Epithelial cell of esophagus (primary cell): ENCODE measurements around the gene CRBN.
A peak's percentile ranks its signal among the peaks of the same experiment; 100 is the strongest.

Source experiments
- DNase-seq: peaks from one replicate; pipeline ENCODE4 v3.0.0; 2010; ENCODE audit warnings: low read depth
- H3K4me3 ChIP-seq: 2 replicates; pipeline ENCODE4 v1.5.1; 2011; ENCODE audit warnings: mild to moderate bottlenecking, low read length, control low read depth
- TF ChIP-seq, protein P1 (sequence below): IDR thresholded peaks from 2 replicates; pipeline ENCODE4 v1.5.1; 2011; ENCODE audit warnings: low read depth, mild to moderate bottlenecking, low read length, control low read depth, inconsistent platforms; ENCODE audit not compliant: insufficient read depth; ENCODE audit errors: missing control alignments

Gene CRBN

DNA sequence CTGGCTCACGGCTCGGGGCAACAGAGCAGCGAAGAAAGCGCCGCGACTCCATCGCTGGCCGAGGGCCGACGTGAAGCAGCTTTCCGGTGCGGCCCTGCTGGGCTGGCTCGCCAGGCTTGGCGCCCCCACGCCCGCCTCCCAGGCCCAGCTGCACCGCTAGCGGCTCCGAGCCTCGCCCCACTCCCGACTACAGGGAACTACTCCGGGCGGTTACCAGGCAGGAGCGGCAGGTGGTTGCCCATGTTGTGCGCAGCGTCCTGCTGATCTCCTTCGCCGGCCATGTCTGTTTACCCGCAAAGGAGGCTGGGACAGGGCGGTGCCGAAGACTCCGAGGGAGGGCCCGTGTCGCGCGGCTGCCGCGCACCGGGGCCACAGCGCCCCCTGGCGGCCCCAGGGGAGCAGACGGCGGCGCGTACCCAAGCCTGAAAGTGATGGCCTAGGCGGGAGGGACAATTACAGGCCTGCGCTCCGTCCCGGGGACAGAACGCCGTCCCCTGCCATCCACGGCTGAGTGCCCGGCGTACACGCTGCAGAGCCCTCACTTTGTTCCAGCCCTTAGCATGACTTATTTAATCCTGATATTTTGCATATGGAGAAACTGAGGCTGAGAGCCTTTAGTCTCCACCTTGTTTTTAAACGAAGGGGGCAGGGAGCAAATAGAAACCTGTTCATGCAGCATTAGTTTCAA lies at the start of gene CRBN:
Gene CRBN, minus strand, starts transcription at position 285 of the 688 bp plus-strand sequence. Its CDS starts 4 bp downstream, at position 281.
- TF ChIP-seq, protein P1, sequence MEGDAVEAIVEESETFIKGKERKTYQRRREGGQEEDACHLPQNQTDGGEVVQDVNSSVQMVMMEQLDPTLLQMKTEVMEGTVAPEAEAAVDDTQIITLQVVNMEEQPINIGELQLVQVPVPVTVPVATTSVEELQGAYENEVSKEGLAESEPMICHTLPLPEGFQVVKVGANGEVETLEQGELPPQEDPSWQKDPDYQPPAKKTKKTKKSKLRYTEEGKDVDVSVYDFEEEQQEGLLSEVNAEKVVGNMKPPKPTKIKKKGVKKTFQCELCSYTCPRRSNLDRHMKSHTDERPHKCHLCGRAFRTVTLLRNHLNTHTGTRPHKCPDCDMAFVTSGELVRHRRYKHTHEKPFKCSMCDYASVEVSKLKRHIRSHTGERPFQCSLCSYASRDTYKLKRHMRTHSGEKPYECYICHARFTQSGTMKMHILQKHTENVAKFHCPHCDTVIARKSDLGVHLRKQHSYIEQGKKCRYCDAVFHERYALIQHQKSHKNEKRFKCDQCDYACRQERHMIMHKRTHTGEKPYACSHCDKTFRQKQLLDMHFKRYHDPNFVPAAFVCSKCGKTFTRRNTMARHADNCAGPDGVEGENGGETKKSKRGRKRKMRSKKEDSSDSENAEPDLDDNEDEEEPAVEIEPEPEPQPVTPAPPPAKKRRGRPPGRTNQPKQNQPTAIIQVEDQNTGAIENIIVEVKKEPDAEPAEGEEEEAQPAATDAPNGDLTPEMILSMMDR, result peak; percentile 67
- DNase-seq, result peak; percentile 87
- peak within 1 kb of the TSS; percentile 95 for H3K4me3 ChIP-seq

DNA sequence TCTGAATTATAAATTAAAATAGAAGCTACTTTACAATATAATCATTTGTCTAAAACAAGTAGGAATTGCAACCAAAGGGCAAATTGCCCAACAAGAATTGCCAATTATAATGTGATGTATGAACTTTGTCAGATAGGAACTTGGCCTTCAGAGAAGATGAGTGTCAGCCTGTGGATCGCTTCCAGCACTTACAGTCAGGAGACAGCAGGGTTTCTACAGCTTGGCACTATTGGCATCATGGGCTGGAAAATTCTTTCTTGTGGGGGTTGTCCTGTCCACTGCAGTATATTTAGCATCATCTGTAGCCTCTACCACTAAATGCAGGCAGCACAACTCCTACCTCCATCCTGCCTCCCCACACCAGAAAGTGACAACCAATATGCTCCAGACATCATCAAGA lies 48.1 kb upstream of the CRBN start:
- H3K4me3 ChIP-seq, result no peak overlapping the region
- TF ChIP-seq, protein P1, result no peak
- no peak for DNase-seq

DNA sequence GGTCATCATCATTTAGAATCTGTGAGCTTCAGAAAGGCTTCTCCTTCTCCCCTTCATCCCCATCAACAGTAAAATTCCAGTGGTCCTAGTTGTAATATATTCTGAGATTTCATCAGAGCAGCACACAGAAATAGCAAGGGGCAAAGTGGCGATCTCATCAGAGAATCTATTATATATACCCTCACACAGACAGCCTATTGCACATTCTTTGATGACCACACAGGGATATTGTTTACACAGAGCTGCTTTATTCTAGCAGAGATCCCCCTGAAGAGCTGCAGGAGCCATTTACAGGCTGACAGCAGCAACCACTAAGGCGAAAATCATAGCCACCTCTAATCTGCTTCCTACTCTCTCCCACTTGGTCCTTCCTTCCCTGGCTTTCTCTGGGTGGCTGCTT lies 42.0 kb upstream of the CRBN start:
- DNase-seq, result no peak
- H3K4me3 ChIP-seq, result no peak overlapping the region
- TF ChIP-seq, protein P1, result no peak

DNA sequence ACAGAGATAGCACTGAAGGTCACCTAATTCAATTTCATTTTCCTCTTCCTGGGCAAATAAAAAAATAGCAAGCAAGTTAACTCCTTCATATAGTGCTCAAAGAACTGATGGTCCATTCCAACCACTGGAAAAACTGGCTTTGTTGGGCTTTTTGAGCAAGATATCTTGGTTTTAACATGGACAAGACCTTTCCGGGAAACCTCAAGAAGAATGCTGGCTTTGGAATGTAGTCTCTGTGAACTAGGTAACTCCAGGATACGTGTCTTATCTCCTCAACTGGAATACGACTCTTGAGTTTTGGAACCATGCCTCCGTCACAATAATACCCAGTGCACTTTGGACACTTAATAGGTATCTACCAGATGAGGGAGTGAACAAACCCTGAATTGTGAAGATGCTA lies 36.9 kb upstream of the CRBN start:
- DNase-seq, result no peak
- no peak overlapping the region for H3K4me3 ChIP-seq
- TF ChIP-seq, protein P1, result no peak

DNA sequence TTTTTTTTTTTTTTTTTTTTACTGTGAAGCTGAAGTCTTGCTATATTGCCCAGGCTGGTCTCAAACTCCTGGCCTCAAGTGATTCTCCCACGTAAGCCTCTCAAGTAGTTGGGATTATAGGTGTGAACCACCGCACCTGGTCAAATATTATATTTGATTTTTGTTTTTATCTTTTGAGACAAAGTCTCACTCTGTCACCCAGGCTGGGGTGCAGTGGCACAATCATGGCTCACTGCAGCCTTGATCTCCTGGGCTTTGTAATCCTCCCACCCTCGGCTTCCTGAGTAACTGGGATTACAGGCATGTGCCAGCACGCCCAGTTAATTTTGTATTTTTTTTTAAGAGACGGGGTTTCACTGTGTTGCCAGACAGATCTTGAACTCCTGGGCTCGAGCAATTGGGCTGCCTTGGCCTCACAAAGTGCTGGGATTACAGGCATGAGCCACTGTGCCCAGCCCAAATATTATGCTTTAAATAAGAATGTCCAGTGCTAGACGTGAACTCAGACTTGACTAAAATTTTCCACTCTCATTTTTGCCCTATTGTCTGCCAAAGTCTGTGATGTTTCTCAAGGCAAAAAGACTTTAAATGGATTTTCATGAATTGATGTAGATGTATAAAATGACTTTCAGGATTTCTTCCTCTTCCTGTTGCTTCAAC lies 33.4 kb upstream of the CRBN start:
- TF ChIP-seq, protein P1, result no peak
- no peak for DNase-seq
- no peak overlapping the region for H3K4me3 ChIP-seq

DNA sequence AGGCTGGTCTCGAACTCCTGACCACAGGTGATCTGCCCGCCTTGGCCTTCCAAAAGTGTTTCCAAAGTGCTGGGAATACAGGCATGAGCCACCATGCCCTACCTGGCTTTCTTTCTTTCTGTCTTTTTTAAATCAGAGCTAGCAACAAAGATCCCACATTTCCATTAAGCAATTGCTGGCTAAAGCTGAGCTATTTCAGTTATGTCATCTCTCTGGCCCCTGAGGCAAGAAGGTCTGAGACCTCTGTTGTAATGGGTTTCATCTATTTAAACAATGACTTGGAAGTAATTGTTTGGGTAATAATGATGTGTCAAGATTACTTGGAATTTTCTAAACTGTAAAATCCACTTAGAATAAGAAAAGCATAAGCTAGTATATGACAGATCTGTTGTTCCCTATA lies 30.2 kb upstream of the CRBN start:
- peak; percentile 9 for DNase-seq
- TF ChIP-seq, protein P1, result no peak
- H3K4me3 ChIP-seq, result no peak overlapping the region
